HG02970 (cell line): ENCODE data around the gene RALGPS1.

Experiments used
- ATAC-seq: cut with Tn5 transposase; IDR thresholded peaks from one replicate; pipeline ENCODE4 v1.9.1; 2021; ENCODE audit warnings: mild to moderate bottlenecking, moderate library complexity, moderate number of reproducible peaks; ENCODE audit not compliant: unreplicated experiment, low FRiP score

Gene RALGPS1

GRCh38 chr9:126952205-126952977, 37.8 kb downstream of the RALGPS1 start:
- ATAC-seq: no peak

GRCh38 chr9:126953041-126953809, 38.6 kb downstream of the RALGPS1 start:
- no peak for ATAC-seq

- ATAC-seq: no peak
Measured at GRCh38 chr9:126955811-126956210, 41.2 kb downstream of the RALGPS1 start.

- ATAC-seq: no peak
Measured at GRCh38 chr9:126956917-126957686, 42.5 kb downstream of the RALGPS1 start.

- ATAC-seq: no peak
Measured at GRCh38 chr9:126957687-126958053, 43.1 kb downstream of the RALGPS1 start.

GRCh38 chr9:126959336-126959735, 44.8 kb downstream of the RALGPS1 start:
- no peak for ATAC-seq

GRCh38 chr9:126959917-126960316, 45.3 kb downstream of the RALGPS1 start:
- ATAC-seq: no peak

- ATAC-seq: no peak
Measured at GRCh38 chr9:126962336-126962735, 47.8 kb downstream of the RALGPS1 start.

GRCh38 chr9:126965077-126965476, 50.5 kb downstream of the RALGPS1 start:
- no peak for ATAC-seq

- no peak for ATAC-seq
Measured at GRCh38 chr9:126965541-126966428, 51.2 kb downstream of the RALGPS1 start.

GRCh38 chr9:126971261-126971660, 56.7 kb downstream of the RALGPS1 start:
- no peak for ATAC-seq

GRCh38 chr9:126973651-126974529, 59.3 kb downstream of the RALGPS1 start:
- ATAC-seq: no peak

- no peak for ATAC-seq
Measured at GRCh38 chr9:126974594-126974993, 60.0 kb downstream of the RALGPS1 start.

- no peak for ATAC-seq
Measured at GRCh38 chr9:126975327-126976220, 61.0 kb downstream of the RALGPS1 start.

- ATAC-seq: no peak
Measured at GRCh38 chr9:126979461-126979860, 64.9 kb downstream of the RALGPS1 start.

- no peak for ATAC-seq
Measured at GRCh38 chr9:126980231-126980630, 65.6 kb downstream of the RALGPS1 start.

GRCh38 chr9:126981218-126981617, 66.6 kb downstream of the RALGPS1 start:
- no peak for ATAC-seq
